ENCODE data around the gene ZBTB12. TPM values are rescaled to one million over a fixed set of nuclear protein-coding genes. Genes with fewer than 3 reads are reported as not detected.

ZBTB12 gene
- total and polyA plus RNA-seq, 2 of the 8 experiments (the other 6 are each of a cell fraction or from before 2014, with no cell fraction given) = 20.7 to 40.8 TPM

DNA sequence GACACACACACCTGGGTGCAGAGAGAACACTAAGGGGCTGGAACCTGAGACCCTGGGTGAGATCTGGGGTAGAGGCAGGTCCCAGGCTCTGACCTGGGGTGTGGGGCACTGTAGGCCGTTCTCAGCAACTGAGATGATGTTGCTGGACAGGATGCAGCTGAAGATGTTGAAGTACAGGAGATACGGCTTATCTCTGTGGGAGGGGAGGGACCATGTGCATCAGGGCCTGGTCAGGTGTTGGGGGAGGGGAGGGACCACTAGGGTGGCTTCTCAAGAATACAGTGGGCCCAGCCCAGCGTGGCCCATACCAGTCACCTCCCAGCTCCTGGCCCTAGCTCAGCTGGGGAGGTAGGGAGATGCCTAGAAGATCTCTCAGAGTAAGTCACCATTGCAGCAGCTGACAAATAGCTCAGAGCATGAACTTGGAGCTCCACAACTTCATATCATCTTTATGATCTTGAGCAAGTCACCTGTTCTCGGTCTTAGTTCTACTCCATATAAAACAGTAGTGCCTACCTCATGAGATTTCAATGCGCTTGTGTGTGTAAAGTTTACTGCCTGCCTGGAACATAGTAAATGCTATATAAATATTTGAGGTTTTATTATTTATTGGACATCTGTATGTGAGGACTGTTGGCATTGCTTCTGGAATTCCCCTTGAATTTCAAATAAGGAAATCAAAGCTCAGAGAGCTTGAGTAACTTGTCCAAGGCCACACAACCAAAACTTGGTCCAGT, 26.9 kb downstream of the ZBTB12 start (continued):
- TF ChIP-seq CHD7 (IDR thresholded peaks at IDR 0.05; ENCODE audit: insufficient replicate concordance, low read length) (no peak), TAF1 (IDR thresholded peaks at IDR 0.05; ENCODE audit: low read depth, low read length) (no peak), RNF2 (IDR thresholded peaks at IDR 0.05; ENCODE audit: borderline replicate concordance, low read depth, low read length, missing control alignments, poor library complexity, severe bottlenecking) (no peak), RAD21 (IDR thresholded peaks at IDR 0.05 in 1 of 2, conservative IDR thresholded peaks at IDR 0.05 in 1 of 2; ENCODE audit: low read depth in 2 of 2, low read length in 2 of 2) (no peak), BACH1 (IDR thresholded peaks at IDR 0.05; ENCODE audit: low read length) (no peak), BRCA1 (IDR thresholded peaks at IDR 0.05; ENCODE audit: low read depth, low read length) (no peak)
- TF ChIP-seq, protein P1, sequence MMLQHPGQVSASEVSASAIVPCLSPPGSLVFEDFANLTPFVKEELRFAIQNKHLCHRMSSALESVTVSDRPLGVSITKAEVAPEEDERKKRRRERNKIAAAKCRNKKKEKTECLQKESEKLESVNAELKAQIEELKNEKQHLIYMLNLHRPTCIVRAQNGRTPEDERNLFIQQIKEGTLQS (IDR thresholded peaks at IDR 0.05; ENCODE audit: insufficient read depth, low read depth, low read length) = no peak
